Measurements from ENCODE around the gene DUSP3. TPM values are rescaled to one million over a fixed set of nuclear protein-coding genes. Genes with fewer than 3 reads are reported as not detected.
A peak's percentile ranks its signal among the peaks of the same experiment; 100 is the strongest.

DUSP3 gene
- total and polyA plus RNA-seq, 4 donors = 40.3 to 49.0 (median 41.5) TPM

- Histone ChIP-seq H3K27me3 (ENCODE audit: control insufficient read depth, insufficient read depth, low read length) (no peaks in the 10 kb centered on the region), H3K27ac (ENCODE audit: low read depth, low read length) (no peak overlapping the region), H3K36me3 (ENCODE audit: control insufficient read depth, insufficient read depth, low read length) (no peaks in the 10 kb centered on the region), H3K4me1 (ENCODE audit: control insufficient read depth, insufficient read depth, low read length) (no peaks in the 10 kb centered on the region), H3K4me3 (ENCODE audit: low read depth, low read length) (no peak overlapping the region), H3K9me3 (ENCODE audit: control insufficient read depth, insufficient read depth, low read length) (no peaks in the 10 kb centered on the region)
- no peak for DNase-seq (ENCODE audit: low read depth in 4 of 6, low spot score in 6 of 6)
- no CpG with 5 or more reads among the region's 8 CpGs for WGBS (ENCODE audit: insufficient coverage)
Measured at GRCh38 chr17:43728081-43728480, 50.7 kb downstream of the DUSP3 start.

GRCh38 chr17:43723697-43724359 is 54.9 kb downstream of the DUSP3 start:
- H3K4me3 ChIP-seq (ENCODE audit: low read depth, low read length) = no peak overlapping the region
- no peak overlapping the region for H3K27ac ChIP-seq (ENCODE audit: low read depth, low read length)
- H3K4me1 ChIP-seq (ENCODE audit: control insufficient read depth, insufficient read depth, low read length) = no peaks in the 10 kb centered on the region
- H3K27me3 ChIP-seq (ENCODE audit: control insufficient read depth, insufficient read depth, low read length) = no peaks in the 10 kb centered on the region
- H3K9me3 ChIP-seq (ENCODE audit: control insufficient read depth, insufficient read depth, low read length) = no peaks in the 10 kb centered on the region
- 44% methylated on average over 4 of the region's 6 CpGs for WGBS (ENCODE audit: insufficient coverage)
- no peak for DNase-seq (ENCODE audit: low read depth in 4 of 6, low spot score in 6 of 6)
- H3K36me3 ChIP-seq (ENCODE audit: control insufficient read depth, insufficient read depth, low read length) = no peaks in the 10 kb centered on the region

GRCh38 chr17:43722870-43723665 is 55.7 kb downstream of the DUSP3 start:
- WGBS (ENCODE audit: insufficient coverage) = 64% methylated on average over 8 of the region's 8 CpGs
- DNase-seq (ENCODE audit: low read depth in 4 of 6, low spot score in 6 of 6) = no peak
- H3K9me3 ChIP-seq (ENCODE audit: control insufficient read depth, insufficient read depth, low read length) = no peaks in the 10 kb centered on the region
- H3K4me1 ChIP-seq (ENCODE audit: control insufficient read depth, insufficient read depth, low read length) = no peaks in the 10 kb centered on the region
- no peaks in the 10 kb centered on the region for H3K36me3 ChIP-seq (ENCODE audit: control insufficient read depth, insufficient read depth, low read length)
- no peak overlapping the region for H3K27ac ChIP-seq (ENCODE audit: low read depth, low read length)
- H3K27me3 ChIP-seq (ENCODE audit: control insufficient read depth, insufficient read depth, low read length) = no peaks in the 10 kb centered on the region
- no peak overlapping the region for H3K4me3 ChIP-seq (ENCODE audit: low read depth, low read length)

- Histone ChIP-seq H3K4me1 (ENCODE audit: control insufficient read depth, insufficient read depth, low read length) (no peaks in the 10 kb centered on the region), H3K9me3 (ENCODE audit: control insufficient read depth, insufficient read depth, low read length) (no peaks in the 10 kb centered on the region), H3K27me3 (ENCODE audit: control insufficient read depth, insufficient read depth, low read length) (no peaks in the 10 kb centered on the region), H3K27ac (ENCODE audit: low read depth, low read length) (no peak overlapping the region), H3K36me3 (ENCODE audit: control insufficient read depth, insufficient read depth, low read length) (no peaks in the 10 kb centered on the region), H3K4me3 (ENCODE audit: low read depth, low read length) (no peak overlapping the region)
- WGBS (ENCODE audit: insufficient coverage) = 100% methylated on average over 1 of the region's 3 CpGs
- no peak for DNase-seq (ENCODE audit: low read depth in 4 of 6, low spot score in 6 of 6)
Measured at GRCh38 chr17:43722269-43722619, 56.5 kb downstream of the DUSP3 start.

- Histone ChIP-seq H3K36me3 (ENCODE audit: control insufficient read depth, insufficient read depth, low read length) (no peaks in the 10 kb centered on the region), H3K27me3 (ENCODE audit: control insufficient read depth, insufficient read depth, low read length) (no peaks in the 10 kb centered on the region), H3K27ac (ENCODE audit: low read depth, low read length) (no peak overlapping the region), H3K4me3 (ENCODE audit: low read depth, low read length) (no peak overlapping the region), H3K4me1 (ENCODE audit: control insufficient read depth, insufficient read depth, low read length) (no peaks in the 10 kb centered on the region), H3K9me3 (ENCODE audit: control insufficient read depth, insufficient read depth, low read length) (no peaks in the 10 kb centered on the region)
- 81% methylated on average over 3 of the region's 4 CpGs for WGBS (ENCODE audit: insufficient coverage)
- DNase-seq (ENCODE audit: low read depth in 4 of 6, low spot score in 6 of 6) = no peak
Measured at GRCh38 chr17:43721537-43722268, 57.1 kb downstream of the DUSP3 start.

GRCh38 chr17:43720311-43721060 is 58.3 kb downstream of the DUSP3 start:
- under 1% methylated on average over 50 of the region's 64 CpGs for WGBS (ENCODE audit: insufficient coverage)
- Histone ChIP-seq H3K9me3 (ENCODE audit: control insufficient read depth, insufficient read depth, low read length) (no peaks in the 10 kb centered on the region), H3K27ac (ENCODE audit: low read depth, low read length) (peak overlapping the region; percentile 84), H3K27me3 (ENCODE audit: control insufficient read depth, insufficient read depth, low read length) (no peaks in the 10 kb centered on the region), H3K4me3 (ENCODE audit: low read depth, low read length) (peak overlapping the region; percentile 65), H3K36me3 (ENCODE audit: control insufficient read depth, insufficient read depth, low read length) (no peaks in the 10 kb centered on the region), H3K4me1 (ENCODE audit: control insufficient read depth, insufficient read depth, low read length) (no peaks in the 10 kb centered on the region)
- DNase-seq (ENCODE audit: low read depth in 4 of 6, low spot score in 6 of 6) = peak in 5 of 6 donors; percentile 57 to 96 (median 78)

- Histone ChIP-seq H3K27ac (ENCODE audit: low read depth, low read length) (no peak overlapping the region), H3K36me3 (ENCODE audit: control insufficient read depth, insufficient read depth, low read length) (no peaks in the 10 kb centered on the region), H3K9me3 (ENCODE audit: control insufficient read depth, insufficient read depth, low read length) (no peaks in the 10 kb centered on the region), H3K4me3 (ENCODE audit: low read depth, low read length) (no peak overlapping the region), H3K27me3 (ENCODE audit: control insufficient read depth, insufficient read depth, low read length) (peaks cover 1% of the 10 kb centered on the region), H3K4me1 (ENCODE audit: control insufficient read depth, insufficient read depth, low read length) (no peaks in the 10 kb centered on the region)
- WGBS (ENCODE audit: insufficient coverage) = 100% methylated on average over 1 of the region's 3 CpGs
- DNase-seq (ENCODE audit: low read depth in 4 of 6, low spot score in 6 of 6) = no peak
Measured at GRCh38 chr17:43719578-43719977, 59.2 kb downstream of the DUSP3 start.

- Histone ChIP-seq H3K4me3 (ENCODE audit: low read depth, low read length) (no peak overlapping the region), H3K4me1 (ENCODE audit: control insufficient read depth, insufficient read depth, low read length) (no peaks in the 10 kb centered on the region), H3K9me3 (ENCODE audit: control insufficient read depth, insufficient read depth, low read length) (no peaks in the 10 kb centered on the region), H3K36me3 (ENCODE audit: control insufficient read depth, insufficient read depth, low read length) (no peaks in the 10 kb centered on the region), H3K27me3 (ENCODE audit: control insufficient read depth, insufficient read depth, low read length) (peaks cover 5% of the 10 kb centered on the region), H3K27ac (ENCODE audit: low read depth, low read length) (no peak overlapping the region)
- DNase-seq (ENCODE audit: low read depth in 4 of 6, low spot score in 6 of 6) = peak in 1 of 6 donors; percentile 82
- WGBS (ENCODE audit: insufficient coverage) = 48% methylated on average over 3 of the region's 5 CpGs
Measured at GRCh38 chr17:43718544-43718943, 60.2 kb downstream of the DUSP3 start.

- no peak overlapping the region for H3K27ac ChIP-seq (ENCODE audit: low read depth, low read length)
- DNase-seq (ENCODE audit: low read depth in 4 of 6, low spot score in 6 of 6) = no peak
Measured at GRCh38 chr17:43717913-43718312, 60.9 kb downstream of the DUSP3 start.

More at GRCh38 chr17:43717913-43718312, 60.9 kb downstream of the DUSP3 start:
- no peaks in the 10 kb centered on the region for H3K36me3 ChIP-seq (ENCODE audit: control insufficient read depth, insufficient read depth, low read length)
- peaks cover 5% of the 10 kb centered on the region for H3K27me3 ChIP-seq (ENCODE audit: control insufficient read depth, insufficient read depth, low read length)
- H3K9me3 ChIP-seq (ENCODE audit: control insufficient read depth, insufficient read depth, low read length) = no peaks in the 10 kb centered on the region
- H3K4me3 ChIP-seq (ENCODE audit: low read depth, low read length) = no peak overlapping the region
- H3K4me1 ChIP-seq (ENCODE audit: control insufficient read depth, insufficient read depth, low read length) = peaks cover 3% of the 10 kb centered on the region
- 58% methylated on average over 4 of the region's 6 CpGs for WGBS (ENCODE audit: insufficient coverage)

Data from spinal cord (tissue), 10 donors.